ENCODE data around the gene PROSER1. TPM values are rescaled to one million over a fixed set of nuclear protein-coding genes. Genes with fewer than 3 reads are reported as not detected.
A peak's percentile ranks its signal among the peaks of the same experiment; 100 is the strongest.

Gene PROSER1
- total and polyA plus RNA-seq, 2 of the 4 experiments (the other 2 are of a cell fraction): 2.0 to 13.4 TPM

DNA sequence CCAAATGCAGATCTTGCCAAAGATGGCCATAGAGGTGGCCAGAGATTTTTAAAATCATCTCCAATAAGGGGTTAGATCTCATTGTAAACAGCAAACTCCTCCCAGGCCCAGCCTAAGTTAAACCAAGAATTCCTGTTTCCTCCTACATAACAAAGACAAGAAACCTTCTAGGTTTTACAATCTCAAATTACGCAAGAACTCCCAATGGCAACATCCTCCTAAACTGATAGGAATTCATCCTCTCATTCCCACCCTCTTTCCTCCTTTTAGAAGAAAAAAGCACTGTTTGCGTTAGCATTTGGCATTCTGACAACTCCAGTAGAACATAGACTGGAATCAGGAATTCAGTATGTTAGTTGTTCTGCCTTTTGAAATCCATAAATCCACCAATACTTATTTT is 14.6 kb downstream of the PROSER1 start:
- Histone ChIP-seq H3K36me3 (ENCODE audit: control insufficient read depth, insufficient read depth, low read length) (peaks cover 12% of the 10 kb centered on the region), H3K79me1 (ENCODE audit: low read depth in 1 of 2, low read length in 2 of 2) (peaks cover 0 to 5% of the 10 kb centered on the region in 2 experiments; a peak in 3 of 4 replicates), H2BK15ac (ENCODE audit: low read depth, low read length) (no peak overlapping the region), H3K4me1 (ENCODE audit: control insufficient read depth, insufficient read depth, low read length) (peaks cover 4% of the 10 kb centered on the region), H2AK9ac (replicated peaks; ENCODE audit: low read depth, low read length, poor library complexity) (no peak overlapping the region), H3K9me3 (ENCODE audit: control insufficient read depth, insufficient read depth, low read length) (no peaks in the 10 kb centered on the region), H3K23ac (ENCODE audit: low read depth, low read length) (no peak overlapping the region), H3K18ac (ENCODE audit: low read depth, low read length) (no peak overlapping the region), H3K56ac (ENCODE audit: extremely low read depth, insufficient read depth, low read length) (no peak overlapping the region), H3K4me2 (ENCODE audit: low read depth, low read length) (peak overlapping the region; percentile 50; the same call in 1 of the 2 replicates), H3K27me3 (ENCODE audit: control insufficient read depth, insufficient read depth, low read length) (no peaks in the 10 kb centered on the region), H4K8ac (ENCODE audit: low read depth in 2 of 2, low read length in 2 of 2) (no peak overlapping the region), H3K9me1 (ENCODE audit: insufficient read depth, low read length) (no peaks in the 10 kb centered on the region; the same call in 1 of the 2 replicates), H2BK5ac (ENCODE audit: low read depth, low read length, poor library complexity, severe bottlenecking) (peak overlapping the region; percentile 62), H2BK20ac (ENCODE audit: low read depth, low read length) (no peak overlapping the region), H2AFZ (replicated peaks; ENCODE audit: low read length, poor library complexity) (no peak overlapping the region), H3K4ac (ENCODE audit: low read depth, low read length) (no peak overlapping the region), H3K27ac (ENCODE audit: insufficient read depth, low read length) (no peak overlapping the region), H3K4me3 (ENCODE audit: insufficient read depth, low read depth, low read length) (no peak overlapping the region), H4K91ac (ENCODE audit: insufficient read depth, low read depth, low read length) (no peak overlapping the region), H2BK120ac (ENCODE audit: low read depth, low read length) (no peak overlapping the region), H4K20me1 (ENCODE audit: insufficient read depth, low read length) (no peaks in the 10 kb centered on the region), H4K5ac (ENCODE audit: low read depth, low read length) (no peak overlapping the region), H3K9ac (ENCODE audit: low read depth, low read length) (no peak overlapping the region), H3K14ac (replicated peaks; ENCODE audit: low read depth, low read length) (no peak overlapping the region), H2AK5ac (ENCODE audit: low read depth, low read length) (no peak overlapping the region)
- ATAC-seq (ENCODE audit: low read depth) (peak; percentile 66), DNase-seq (peak; percentile 69)
- POLR2A ChIA-PET (ENCODE audit: unreplicated experiment): no interaction called here
- TF ChIP-seq CEBPB (IDR thresholded peaks at IDR 0.05; ENCODE audit: low read depth, low read length) (peak; percentile 91), BHLHE40 (IDR thresholded peaks at IDR 0.05; ENCODE audit: low read depth, low read length) (no peak), MAZ (IDR thresholded peaks at IDR 0.05; ENCODE audit: borderline replicate concordance, low read depth, low read length) (no peak), MXI1 (IDR thresholded peaks at IDR 0.05; ENCODE audit: borderline replicate concordance, low read depth, low read length) (no peak)
- TF ChIP-seq, protein P1, sequence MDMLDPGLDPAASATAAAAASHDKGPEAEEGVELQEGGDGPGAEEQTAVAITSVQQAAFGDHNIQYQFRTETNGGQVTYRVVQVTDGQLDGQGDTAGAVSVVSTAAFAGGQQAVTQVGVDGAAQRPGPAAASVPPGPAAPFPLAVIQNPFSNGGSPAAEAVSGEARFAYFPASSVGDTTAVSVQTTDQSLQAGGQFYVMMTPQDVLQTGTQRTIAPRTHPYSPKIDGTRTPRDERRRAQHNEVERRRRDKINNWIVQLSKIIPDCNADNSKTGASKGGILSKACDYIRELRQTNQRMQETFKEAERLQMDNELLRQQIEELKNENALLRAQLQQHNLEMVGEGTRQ (IDR thresholded peaks at IDR 0.05; ENCODE audit: low read depth, low read length): no peak
- BruUV-seq (replicated peaks): no TSS peak
- CTCF ChIA-PET: interaction anchor here (1.1 kb wide), 1 partner anchor 10 kb away, joined by 6 read pairs; no protein-coding TSS in a partner anchor
- dilution Hi-C loops (cut with HindIII; ENCODE audit: low sequenced_read_pairs, unreplicated experiment) (no loop called here), in situ Hi-C loops (cut with MboI; ENCODE audit: low sequenced_read_pairs) (no loop called here), intact Hi-C loops (cut with micrococcal nuclease) (no loop called here)
- no CpG with 5 or more reads among the region's 2 CpGs for WGBS, 2 experiments (ENCODE audit: extremely low coverage in 2 of 2, insufficient read length in 1 of 2)
